Left ventricle myocardium inferior (tissue), 1 donor: ENCODE results near the gene PTPN3. TPM values are rescaled to one million over a fixed set of nuclear protein-coding genes. Genes with fewer than 3 reads are reported as not detected.

ENCODE experiments used
- DNase-seq: peaks from one replicate; pipeline ENCODE4 v3.0.0-alpha.2; 2020
- H3K27ac ChIP-seq: fragments of 200-600 bp; replicated peaks from 2 replicates; pipeline ENCODE4 v1.8.0; 2021
- H3K27me3 ChIP-seq: fragments of 200-600 bp; 2 replicates; pipeline ENCODE4 v1.8.0; 2021; ENCODE audit warnings: low read depth
- H3K36me3 ChIP-seq: fragments of 200-600 bp; 2 replicates; pipeline ENCODE4 v1.8.0; 2021
- H3K4me1 ChIP-seq: fragments of 200-600 bp; 2 replicates; pipeline ENCODE4 v1.8.0; 2021
- H3K4me3 ChIP-seq: fragments of 200-600 bp; 2 replicates; pipeline ENCODE4 v1.8.0; 2021; ENCODE audit warnings: mild to moderate bottlenecking, moderate library complexity
- H3K9me3 ChIP-seq: fragments of 200-600 bp; replicated peaks from 2 replicates; pipeline ENCODE4 v1.8.0; 2021
- CTCF ChIP-seq: fragments of 200-600 bp; IDR thresholded peaks from 2 replicates; pipeline ENCODE4 v1.8.0; 2021; ENCODE audit warnings: antibody characterized with exemption, mild to moderate bottlenecking, borderline replicate concordance
- intact Hi-C: fragments of 100-400 bp; cut with micrococcal nuclease; formaldehyde crosslinking; loops from one replicate; pipeline ENCODE4 v1.11.0; 2022
- total RNA-seq: library from RNA; stranded (reverse); fragmentation: NEBNext Ultra II Directional; extraction: Animal tissue kit (Norgen Biotek cat#: 25700); gene quantifications from one replicate; pipeline ENCODE4 v1.2.1, GENCODE V29; 2021
- donor health status: DM: no; HTN: yes; CAD: no; lungs with severe emphysema.

Gene PTPN3
- total RNA-seq, 1 donor from 2014 or later: 27.4 TPM

- intact Hi-C loops: no loop called here
These were observed 98.8 kb downstream of the PTPN3 start for GRCh38 chr9:109399258-109399767.

GRCh38 chr9:109391176-109391575, 106.9 kb downstream of the PTPN3 start:
- Histone ChIP-seq H3K27me3 (no peaks in the 10 kb centered on the region), H3K4me1 (no peaks in the 10 kb centered on the region), H3K9me3 (no peaks in the 10 kb centered on the region), H3K36me3 (peaks cover 75% of the 10 kb centered on the region), H3K27ac (no peak overlapping the region), H3K4me3 (no peak overlapping the region)
- no peak for TF ChIP-seq CTCF
- intact Hi-C loops: no loop called here
- no peak for DNase-seq

More at GRCh38 chr9:109399258-109399767, 98.8 kb downstream of the PTPN3 start:
- Histone ChIP-seq H3K4me3 (no peak overlapping the region), H3K27ac (no peak overlapping the region), H3K36me3 (peaks cover 80% of the 10 kb centered on the region), H3K27me3 (peaks cover 7% of the 10 kb centered on the region), H3K9me3 (no peaks in the 10 kb centered on the region), H3K4me1 (no peaks in the 10 kb centered on the region)
- no peak for DNase-seq
- no peak for TF ChIP-seq CTCF

DNA sequence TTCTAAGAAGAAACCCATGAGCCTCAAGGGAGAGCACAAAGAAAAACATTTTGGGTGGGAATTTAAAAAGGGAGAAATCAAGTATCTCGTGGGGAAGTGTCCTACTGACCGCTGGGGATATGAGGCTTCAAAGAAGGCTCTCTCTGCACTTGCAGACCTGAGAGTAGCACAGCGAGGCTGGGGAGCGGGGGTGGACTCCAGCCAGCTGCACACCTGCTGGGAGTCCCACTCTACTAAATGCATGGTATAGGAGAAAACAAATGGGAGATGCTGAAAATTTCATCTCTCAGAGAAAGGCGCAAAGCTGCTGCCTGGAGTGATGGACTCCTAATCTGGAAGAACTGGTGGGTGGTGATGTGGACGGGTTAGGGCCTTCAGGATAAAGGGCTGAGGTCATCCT, 110.3 kb downstream of the PTPN3 start:
- H3K27ac ChIP-seq: no peak overlapping the region
- no peak for TF ChIP-seq CTCF
- no peaks in the 10 kb centered on the region for H3K27me3 ChIP-seq
- no peak overlapping the region for H3K4me3 ChIP-seq
- H3K36me3 ChIP-seq: peaks cover 92% of the 10 kb centered on the region
- no peaks in the 10 kb centered on the region for H3K9me3 ChIP-seq
- no peaks in the 10 kb centered on the region for H3K4me1 ChIP-seq
- intact Hi-C loops: no loop called here
- no peak for DNase-seq

DNA sequence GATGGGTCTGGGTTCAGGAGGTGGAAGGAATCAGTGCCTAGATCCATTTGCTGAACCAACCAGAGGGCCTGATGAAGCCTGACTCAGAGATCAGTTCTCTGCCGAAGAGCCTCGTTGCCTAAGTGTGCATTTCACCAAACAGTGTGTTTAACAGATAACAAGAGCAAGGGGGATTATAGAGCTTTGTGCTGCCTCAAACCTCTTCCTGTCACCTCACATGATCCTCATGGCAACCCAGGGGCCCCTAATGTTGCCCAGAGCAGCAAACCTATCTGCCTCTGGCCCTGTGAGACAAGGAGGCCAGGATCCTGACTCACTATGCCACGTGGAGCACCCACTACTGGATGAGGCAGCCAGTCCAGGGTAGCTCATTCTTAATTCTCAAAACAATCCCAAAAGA, 110.9 kb downstream of the PTPN3 start:
- no peak for TF ChIP-seq CTCF
- H3K36me3 ChIP-seq: peaks cover 92% of the 10 kb centered on the region
- no peaks in the 10 kb centered on the region for H3K9me3 ChIP-seq
- H3K4me1 ChIP-seq: no peaks in the 10 kb centered on the region
- H3K27ac ChIP-seq: no peak overlapping the region
- H3K27me3 ChIP-seq: no peaks in the 10 kb centered on the region
- DNase-seq: no peak
- H3K4me3 ChIP-seq: no peak overlapping the region
- intact Hi-C loops: no loop called here

GRCh38 chr9:109385499-109385898, 112.6 kb downstream of the PTPN3 start:
- TF ChIP-seq CTCF: no peak
- no peaks in the 10 kb centered on the region for H3K4me1 ChIP-seq
- peaks cover 97% of the 10 kb centered on the region for H3K36me3 ChIP-seq
- no peak overlapping the region for H3K27ac ChIP-seq
- no peaks in the 10 kb centered on the region for H3K27me3 ChIP-seq
- intact Hi-C loops: no loop called here
- no peaks in the 10 kb centered on the region for H3K9me3 ChIP-seq
- H3K4me3 ChIP-seq: no peak overlapping the region
- no peak for DNase-seq

DNA sequence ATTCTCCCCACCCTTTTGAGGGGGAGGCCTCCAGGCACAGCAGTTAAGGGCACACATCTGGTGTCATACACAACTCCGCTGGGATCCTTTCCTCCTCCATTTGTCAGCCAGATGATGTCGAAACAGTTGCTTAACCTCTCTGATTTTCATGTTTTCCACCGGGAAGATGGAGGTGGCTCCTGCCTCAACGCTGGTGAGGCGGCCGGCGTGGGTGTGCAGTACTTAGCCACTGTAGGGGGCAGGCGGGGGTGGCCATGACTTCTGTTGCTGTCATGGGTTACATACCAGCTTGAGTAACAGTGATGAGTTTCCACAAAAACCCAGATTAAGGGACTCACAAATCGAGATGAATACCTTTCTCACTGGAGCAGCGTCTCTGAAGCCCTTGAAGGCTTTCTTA, 114.2 kb downstream of the PTPN3 start:
- DNase-seq: no peak
- intact Hi-C loops: no loop called here
- no peak for TF ChIP-seq CTCF

More for the DNA sequence above, 114.2 kb downstream of the PTPN3 start:
- no peaks in the 10 kb centered on the region for H3K9me3 ChIP-seq
- no peak overlapping the region for H3K27ac ChIP-seq
- no peak overlapping the region for H3K4me3 ChIP-seq
- H3K4me1 ChIP-seq: no peaks in the 10 kb centered on the region
- peaks cover 94% of the 10 kb centered on the region for H3K36me3 ChIP-seq
- no peaks in the 10 kb centered on the region for H3K27me3 ChIP-seq
